Activated T-cell treated with anti-CD3 and anti-CD28 coated beads, Interleukin-2, amount 50 U/mL, for 72 hours (primary cell): ENCODE measurements around the gene COQ8A. TPM values are rescaled to one million over a fixed set of nuclear protein-coding genes. Genes with fewer than 3 reads are reported as not detected.

ENCODE experiments used
- ATAC-seq, 2 donors: fragments of 150-1000 bp; cut with Tn5 transposase; replicated peaks in 1 of 2; 2 replicates each; pipeline ENCODE4 v1.10.0; 2021; ENCODE audit warnings: moderate library complexity in 2 of 2, mild to moderate bottlenecking in 1 of 2
- DNase-seq, 2 donors: peaks; one replicate each; pipeline ENCODE4 v3.0.0; 2021 to 2022; ENCODE audit warnings: mixed read lengths in 1 of 2
- H3K27ac Mint-ChIP-seq: one replicate; pipeline ENCODE4 v1.8.0; 2022; ENCODE audit warnings: mild to moderate bottlenecking, moderate library complexity, mixed read lengths
- H3K27me3 Mint-ChIP-seq: one replicate; pipeline ENCODE4 v1.8.0; 2022; ENCODE audit warnings: low read depth, mixed read lengths
- H3K36me3 Mint-ChIP-seq, 2 donors: one replicate each; pipeline ENCODE4 v1.8.0; 2022; ENCODE audit warnings: mixed read lengths in 2 of 2, mild to moderate bottlenecking in 1 of 2; ENCODE audit not compliant: insufficient read depth in 2 of 2
- H3K4me1 Mint-ChIP-seq: one replicate; pipeline ENCODE4 v1.8.0; 2022; ENCODE audit warnings: low read depth, mixed read lengths
- H3K4me3 Mint-ChIP-seq, 2 donors: one replicate each; pipeline ENCODE4 v1.8.0; 2022; ENCODE audit warnings: mild to moderate bottlenecking in 2 of 2, mixed read lengths in 2 of 2, moderate library complexity in 2 of 2
- H3K9me3 Mint-ChIP-seq, 2 donors: one replicate each; pipeline ENCODE4 v1.8.0; 2022; ENCODE audit warnings: mixed read lengths in 2 of 2
- total RNA-seq, 2 donors: library from RNA; stranded (reverse); gene quantifications; one replicate each; pipeline ENCODE4 v1.2.3, GENCODE V29; 2022

The COQ8A gene
- total RNA-seq, 2 donors from 2014 or later = 24.2 to 32.2 TPM

DNA sequence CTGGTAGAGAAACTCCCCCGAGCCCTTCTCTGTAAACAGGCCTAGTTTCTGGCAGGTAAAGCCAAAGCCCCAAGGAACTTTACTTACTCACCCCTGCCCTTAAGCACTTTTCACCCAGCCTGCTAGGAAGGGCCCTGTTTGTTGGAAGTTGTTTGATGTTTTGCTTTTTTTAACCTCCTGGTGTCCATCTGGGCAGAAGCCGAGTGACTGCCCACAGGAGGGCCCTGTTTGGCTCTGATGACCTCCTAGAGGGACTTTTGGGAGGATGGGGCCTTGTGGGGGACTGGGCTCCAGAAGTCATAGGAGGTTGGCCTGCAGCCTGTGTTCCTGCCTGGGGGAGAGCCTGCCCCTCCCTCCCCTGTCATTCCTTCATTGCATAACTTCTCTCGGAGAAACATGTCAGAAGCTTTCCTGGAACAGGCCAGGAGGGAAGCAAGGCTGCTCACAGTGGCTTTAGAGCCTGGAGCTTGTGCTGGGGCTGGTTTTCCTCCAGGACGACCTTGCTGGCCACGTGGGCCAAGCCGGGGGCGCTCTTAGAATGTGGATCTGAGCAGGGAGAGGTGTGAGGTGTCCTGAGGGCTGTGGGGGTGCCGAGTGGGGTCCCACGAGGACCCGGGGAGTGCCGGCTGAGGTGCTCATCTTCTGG, 33.9 kb downstream of the COQ8A start:
- Mint-ChIP-seq H3K9me3 (peaks cover 4 to 6% of the 10 kb centered on the region in 2 donors), H3K36me3 (peaks cover 10 to 15% of the 10 kb centered on the region in 2 donors), H3K27me3 (no peaks in the 10 kb centered on the region), H3K27ac (no peak overlapping the region), H3K4me3 (no peak overlapping the region), H3K4me1 (no peaks in the 10 kb centered on the region)
- ATAC-seq (no peak), DNase-seq (no peak)

- no peak overlapping the region for H3K27ac Mint-ChIP-seq
Measured at GRCh38 chr1:226974544-226975258, 34.6 kb downstream of the COQ8A start.

DNA sequence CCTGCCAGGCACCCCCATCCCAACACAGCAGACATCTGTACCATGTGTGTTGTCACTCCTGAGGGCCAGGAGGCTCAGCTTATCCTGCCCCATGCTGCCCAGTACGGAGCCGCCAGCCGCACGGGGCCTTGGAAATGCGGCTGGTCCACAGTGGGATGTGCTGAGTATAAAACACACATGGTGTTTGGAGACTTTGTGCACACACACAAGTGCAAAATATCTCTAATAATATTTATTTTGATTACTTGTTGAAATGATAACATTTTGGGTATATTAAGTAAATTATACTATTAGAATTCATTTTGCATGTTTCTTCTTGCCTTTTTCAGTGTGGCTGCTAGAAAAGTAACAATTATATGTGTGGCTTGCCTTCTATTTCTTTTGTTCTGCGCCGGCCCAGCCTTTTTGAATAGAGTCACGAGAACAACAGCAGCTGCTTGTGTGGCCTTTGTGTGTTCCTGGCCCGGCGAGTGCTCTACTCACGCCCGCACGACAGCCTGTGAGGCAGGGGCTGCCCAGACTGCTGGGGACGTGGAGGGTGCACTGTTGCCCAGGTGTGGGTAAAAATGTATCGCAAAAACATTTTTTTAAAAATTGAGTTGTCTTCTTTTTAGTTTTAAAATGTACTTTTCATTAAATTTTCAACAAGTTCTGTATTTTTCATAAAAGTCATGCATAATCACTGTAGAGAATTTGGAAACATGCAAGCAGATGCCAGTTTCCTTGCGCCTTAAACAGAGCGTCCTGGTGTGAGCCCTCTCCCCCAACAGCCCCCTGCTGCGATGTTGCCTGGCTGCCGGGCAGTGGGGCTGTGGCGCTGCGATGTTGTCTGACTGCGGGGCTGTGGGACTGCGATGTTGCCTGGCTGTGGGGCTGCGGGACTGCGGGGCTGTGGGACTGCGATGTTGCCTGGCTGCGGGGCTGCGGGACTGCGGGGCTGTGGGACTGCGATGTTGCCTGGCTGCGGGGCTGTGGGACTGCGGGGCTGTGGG, 35.5 kb downstream of the COQ8A start:
- Mint-ChIP-seq H3K27ac (no peak overlapping the region), H3K27me3 (no peaks in the 10 kb centered on the region), H3K9me3 (peaks cover 4 to 6% of the 10 kb centered on the region in 2 donors), H3K4me3 (no peak overlapping the region), H3K36me3 (peaks cover 8 to 10% of the 10 kb centered on the region in 2 donors), H3K4me1 (no peaks in the 10 kb centered on the region)
- no peak for ATAC-seq
- DNase-seq = no peak

More at GRCh38 chr1:226974544-226975258, 34.6 kb downstream of the COQ8A start:
- Mint-ChIP-seq H3K4me3 (no peak overlapping the region), H3K27me3 (no peaks in the 10 kb centered on the region), H3K36me3 (peaks cover 10% of the 10 kb centered on the region in 2 donors), H3K4me1 (no peaks in the 10 kb centered on the region), H3K9me3 (peaks cover 4 to 6% of the 10 kb centered on the region in 2 donors)
- no peak for DNase-seq
- ATAC-seq = no peak

DNA sequence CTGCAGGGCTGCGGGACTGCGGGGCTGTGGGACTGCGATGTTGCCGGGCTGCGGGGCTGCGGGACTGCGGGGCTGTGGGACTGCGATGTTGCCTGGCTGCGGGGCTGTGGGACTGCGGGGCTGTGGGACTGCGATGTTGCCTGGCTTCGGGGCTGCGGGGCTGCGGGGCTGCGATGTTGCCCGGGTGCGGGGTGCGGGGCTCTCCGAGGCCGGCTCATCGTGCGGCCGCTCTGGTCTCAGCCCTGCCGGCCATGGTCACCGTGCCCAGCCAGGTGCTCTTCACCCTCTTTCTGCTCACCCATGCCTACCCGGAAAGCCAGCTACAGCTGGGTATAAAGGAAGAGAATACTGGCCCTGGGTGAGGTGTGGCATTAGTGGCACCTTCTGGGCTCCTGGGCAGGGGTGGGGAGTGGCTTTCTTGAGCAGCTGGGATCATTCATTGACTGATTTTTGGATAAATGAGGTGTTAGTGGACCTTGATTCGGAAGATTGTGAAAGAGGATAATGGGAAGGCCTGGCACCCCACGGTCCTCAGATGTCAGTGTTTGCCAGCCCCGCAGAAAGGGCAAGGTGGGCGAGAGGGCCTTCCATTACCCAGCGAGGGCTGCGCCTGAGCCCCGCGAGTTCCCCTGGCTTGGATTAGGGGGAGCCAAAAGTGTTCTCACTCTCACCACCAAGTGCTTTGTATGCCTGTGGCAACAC, 36.3 kb downstream of the COQ8A start:
- peaks cover 6 to 10% of the 10 kb centered on the region in 2 donors for H3K36me3 Mint-ChIP-seq
- no peak overlapping the region for H3K4me3 Mint-ChIP-seq
- H3K9me3 Mint-ChIP-seq = peaks cover 4 to 6% of the 10 kb centered on the region in 2 donors
- no peak for DNase-seq
- no peaks in the 10 kb centered on the region for H3K27me3 Mint-ChIP-seq
- H3K4me1 Mint-ChIP-seq = no peaks in the 10 kb centered on the region
- H3K27ac Mint-ChIP-seq = no peak overlapping the region
- no peak for ATAC-seq

GRCh38 chr1:226976978-226977642, 37.0 kb downstream of the COQ8A start:
- H3K27me3 Mint-ChIP-seq = no peaks in the 10 kb centered on the region
- ATAC-seq (no peak), DNase-seq (no peak)
- H3K9me3 Mint-ChIP-seq = no peaks in the 10 kb centered on the region
- no peak overlapping the region for H3K4me3 Mint-ChIP-seq
- peaks cover 0 to 4% of the 10 kb centered on the region in 2 donors for H3K36me3 Mint-ChIP-seq
- H3K27ac Mint-ChIP-seq = no peak overlapping the region
- H3K4me1 Mint-ChIP-seq = no peaks in the 10 kb centered on the region

- H3K36me3 Mint-ChIP-seq = peaks cover 0 to 4% of the 10 kb centered on the region in 2 donors
- DNase-seq (no peak), ATAC-seq (no peak)
- no peak overlapping the region for H3K27ac Mint-ChIP-seq
- no peak overlapping the region for H3K4me3 Mint-ChIP-seq
- H3K4me1 Mint-ChIP-seq = no peaks in the 10 kb centered on the region
- H3K9me3 Mint-ChIP-seq = no peaks in the 10 kb centered on the region
- H3K27me3 Mint-ChIP-seq = no peaks in the 10 kb centered on the region
Measured at GRCh38 chr1:226977643-226978431, 37.7 kb downstream of the COQ8A start.

DNA sequence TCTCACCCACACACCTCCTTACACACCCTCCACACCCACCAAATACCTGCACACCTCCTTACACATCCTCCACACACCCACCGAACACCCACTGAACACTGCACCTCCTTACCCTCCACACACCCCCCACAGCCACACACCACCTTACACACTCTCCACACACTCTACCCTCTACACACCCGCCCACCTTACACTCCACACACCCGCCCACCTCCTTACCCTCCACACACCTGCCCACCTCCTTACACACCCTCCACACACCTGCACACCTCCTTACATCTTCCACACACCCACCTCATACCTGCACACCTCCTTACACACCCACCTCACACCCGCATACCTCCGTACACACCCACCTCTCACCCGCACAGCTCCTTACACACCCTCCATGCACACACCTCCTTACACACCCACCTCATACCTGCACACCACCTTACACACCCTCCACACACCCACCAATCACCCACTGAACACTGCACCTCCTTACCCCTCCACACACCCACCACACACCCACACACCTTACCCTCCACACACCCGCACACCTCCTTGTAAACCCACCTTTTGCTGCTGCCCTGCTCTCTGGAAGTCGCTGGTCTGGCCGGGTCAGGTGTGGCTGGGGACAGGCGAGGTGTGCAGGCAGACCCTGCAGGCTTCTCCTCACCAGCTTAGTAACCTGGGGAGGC, 38.5 kb downstream of the COQ8A start:
- DNase-seq = no peak
- H3K27ac Mint-ChIP-seq = no peak overlapping the region
- no peaks in the 10 kb centered on the region for H3K4me1 Mint-ChIP-seq
- H3K27me3 Mint-ChIP-seq = no peaks in the 10 kb centered on the region
- no peak overlapping the region for H3K4me3 Mint-ChIP-seq
- peaks cover 0 to 4% of the 10 kb centered on the region in 2 donors for H3K36me3 Mint-ChIP-seq
- H3K9me3 Mint-ChIP-seq = no peaks in the 10 kb centered on the region
- no peak for ATAC-seq

GRCh38 chr1:226979115-226979516, 39.0 kb downstream of the COQ8A start:
- no peaks in the 10 kb centered on the region for H3K4me1 Mint-ChIP-seq
- no peak overlapping the region for H3K27ac Mint-ChIP-seq
- H3K4me3 Mint-ChIP-seq = no peak overlapping the region
- no peaks in the 10 kb centered on the region for H3K27me3 Mint-ChIP-seq
- DNase-seq (no peak), ATAC-seq (no peak)
- H3K9me3 Mint-ChIP-seq = no peaks in the 10 kb centered on the region
- peaks cover 0 to 4% of the 10 kb centered on the region in 2 donors for H3K36me3 Mint-ChIP-seq

- ATAC-seq = no peak
- no peak for DNase-seq
- Mint-ChIP-seq H3K27me3 (no peaks in the 10 kb centered on the region), H3K4me1 (no peaks in the 10 kb centered on the region), H3K36me3 (peaks cover 0 to 4% of the 10 kb centered on the region in 2 donors), H3K9me3 (no peaks in the 10 kb centered on the region), H3K27ac (no peak overlapping the region), H3K4me3 (no peak overlapping the region)
Measured at GRCh38 chr1:226979517-226980121, 39.5 kb downstream of the COQ8A start.

GRCh38 chr1:226980122-226980560, 40.0 kb downstream of the COQ8A start:
- Mint-ChIP-seq H3K36me3 (peaks cover 0 to 4% of the 10 kb centered on the region in 2 donors), H3K27ac (no peak overlapping the region), H3K4me1 (no peaks in the 10 kb centered on the region), H3K4me3 (no peak overlapping the region), H3K27me3 (no peaks in the 10 kb centered on the region), H3K9me3 (no peaks in the 10 kb centered on the region)
- no peak for DNase-seq
- ATAC-seq = no peak
